ENCODE data around the gene IL22RA1.

The IL22RA1 gene

GRCh38 chr1:24096009-24096738, 46.8 kb downstream of the IL22RA1 start:
- no peak for DNase-seq (ENCODE audit: low read depth)

GRCh38 chr1:24095140-24095859, 47.6 kb downstream of the IL22RA1 start:
- DNase-seq (ENCODE audit: low read depth), result no peak

- DNase-seq (ENCODE audit: low read depth), result no peak
Observed at GRCh38 chr1:24094554-24094953, 48.4 kb downstream of the IL22RA1 start.

- DNase-seq (ENCODE audit: low read depth), result no peak
Observed at GRCh38 chr1:24093732-24094131, 49.2 kb downstream of the IL22RA1 start.

- DNase-seq (ENCODE audit: low read depth), result no peak
Observed at GRCh38 chr1:24092979-24093378, 50.0 kb downstream of the IL22RA1 start.

GRCh38 chr1:24091971-24092482, 50.9 kb downstream of the IL22RA1 start:
- DNase-seq (ENCODE audit: low read depth), result no peak

GRCh38 chr1:24090736-24091135, 52.2 kb downstream of the IL22RA1 start:
- DNase-seq (ENCODE audit: low read depth), result no peak

- no peak for DNase-seq (ENCODE audit: low read depth)
Observed at GRCh38 chr1:24089743-24090555, 53.0 kb downstream of the IL22RA1 start.

GRCh38 chr1:24089027-24089742, 53.8 kb downstream of the IL22RA1 start:
- no peak for DNase-seq (ENCODE audit: low read depth)

- no peak for DNase-seq (ENCODE audit: low read depth)
Observed at GRCh38 chr1:24086466-24086865, 56.5 kb downstream of the IL22RA1 start.

- DNase-seq (ENCODE audit: low read depth), result no peak
Observed at GRCh38 chr1:24085546-24085945, 57.4 kb downstream of the IL22RA1 start.

GRCh38 chr1:24085007-24085406, 57.9 kb downstream of the IL22RA1 start:
- DNase-seq (ENCODE audit: low read depth), result no peak

GRCh38 chr1:24084050-24084449, 58.9 kb downstream of the IL22RA1 start:
- no peak for DNase-seq (ENCODE audit: low read depth)

GRCh38 chr1:24082372-24082771, 60.6 kb downstream of the IL22RA1 start:
- no peak for DNase-seq (ENCODE audit: low read depth)

- no peak for DNase-seq (ENCODE audit: low read depth)
Observed at GRCh38 chr1:24081190-24081589, 61.8 kb downstream of the IL22RA1 start.

GRCh38 chr1:24080131-24080530, 62.8 kb downstream of the IL22RA1 start:
- DNase-seq (ENCODE audit: low read depth), result no peak

GRCh38 chr1:24077278-24077978, 65.5 kb downstream of the IL22RA1 start:
- DNase-seq (ENCODE audit: low read depth), result no peak

GRCh38 chr1:24075946-24076345, 67.0 kb downstream of the IL22RA1 start:
- no peak for DNase-seq (ENCODE audit: low read depth)

GRCh38 chr1:24075590-24075854, 67.4 kb downstream of the IL22RA1 start:
- DNase-seq (ENCODE audit: low read depth), result no peak

- no peak for DNase-seq (ENCODE audit: low read depth)
Observed at GRCh38 chr1:24074817-24075589, 67.9 kb downstream of the IL22RA1 start.

- no peak for DNase-seq (ENCODE audit: low read depth)
Observed at GRCh38 chr1:24074196-24074595, 68.7 kb downstream of the IL22RA1 start.
